ENCODE data around the gene JARID2.

The JARID2 gene

GRCh38 chr6:15283986-15284361, 38.1 kb downstream of the JARID2 start:
- Histone ChIP-seq H3K27ac (ENCODE audit: extremely low read depth, low read depth, low read length) (no peak overlapping the region), H3K9me3 (ENCODE audit: control insufficient read depth, insufficient read depth, low read depth, low read length) (no peaks in the 10 kb centered on the region), H3K36me3 (ENCODE audit: control insufficient read depth in 2 of 2, insufficient read depth in 1 of 2, low read length in 2 of 2) (no peaks in the 10 kb centered on the region), H3K4me1 (ENCODE audit: control insufficient read depth, insufficient read depth, low read length) (peaks cover 28% of the 10 kb centered on the region), H3K4me3 (ENCODE audit: low read depth, low read length) (no peak overlapping the region)
- ChIA-PET POLR2A (interaction anchor here (0.7 kb wide), 2 partner anchors 1710 to 1803 kb away, joined by 5 to 6 read pairs; partner anchors contain the start of gene SIRT5), CTCF (interaction anchor here (0.6 to 0.7 kb wide), 4 partner anchors 8 to 23 kb away, joined by 3 to 8 read pairs (median 4); no protein-coding TSS in a partner anchor)
- peak; percentile 57 for TF ChIP-seq PRDM6 (tag by site-specific recombination; IDR thresholded peaks at IDR 0.05)
- no peak for TF ChIP-seq KLF8 (tag by site-specific recombination; IDR thresholded peaks at IDR 0.05)

GRCh38 chr6:15284743-15285142, 38.9 kb downstream of the JARID2 start:
- no peak overlapping the region for H3K4me3 ChIP-seq (ENCODE audit: low read depth, low read length)
- no peak overlapping the region for H3K27ac ChIP-seq (ENCODE audit: extremely low read depth, low read depth, low read length)
- POLR2A ChIA-PET: no interaction called here
- 0 out of 2 replicates have a peak, but pooled peaks have one; percentile 19 for TF ChIP-seq ZEB2 (tag by site-specific recombination; IDR thresholded peaks at IDR 0.05)
- TF ChIP-seq ZNF621 (tag by site-specific recombination; IDR thresholded peaks at IDR 0.05): no peak
- no peaks in the 10 kb centered on the region for H3K9me3 ChIP-seq (ENCODE audit: control insufficient read depth, insufficient read depth, low read depth, low read length)
- H3K4me1 ChIP-seq (ENCODE audit: control insufficient read depth, insufficient read depth, low read length): peaks cover 21% of the 10 kb centered on the region
- CTCF ChIA-PET: interaction anchor here (0.6 to 0.7 kb wide), 3 partner anchors 19 to 340 kb away, joined by 3 to 4 read pairs (median 3); no protein-coding TSS in a partner anchor
- H3K36me3 ChIP-seq (ENCODE audit: control insufficient read depth in 2 of 2, insufficient read depth in 1 of 2, low read length in 2 of 2): no peaks in the 10 kb centered on the region; a peak in 1 of 3 replicates

- Histone ChIP-seq H3K4me1 (ENCODE audit: control insufficient read depth, insufficient read depth, low read length) (peaks cover 12% of the 10 kb centered on the region), H3K36me3 (ENCODE audit: control insufficient read depth in 2 of 2, insufficient read depth in 1 of 2, low read length in 2 of 2) (no peaks in the 10 kb centered on the region; a peak in 1 of 3 replicates), H3K4me3 (ENCODE audit: low read depth, low read length) (no peak overlapping the region), H3K9me3 (ENCODE audit: control insufficient read depth, insufficient read depth, low read depth, low read length) (no peaks in the 10 kb centered on the region), H3K27ac (ENCODE audit: extremely low read depth, low read depth, low read length) (no peak overlapping the region)
- no peak for TF ChIP-seq ZNF155 (tag by site-specific recombination; IDR thresholded peaks at IDR 0.05)
- TF ChIP-seq ZNF488 (tag by site-specific recombination; IDR thresholded peaks at IDR 0.05): no peak
- TF ChIP-seq ZNF660 (tag by site-specific recombination; IDR thresholded peaks at IDR 0.05): no peak
- no peak for TF ChIP-seq ZNF473 (tag by site-specific recombination; IDR thresholded peaks at IDR 0.05)
- no peak for TF ChIP-seq AEBP2 (tag by site-specific recombination; IDR thresholded peaks at IDR 0.05; ENCODE audit: borderline replicate concordance)
- no peak for TF ChIP-seq YY1 (tag by site-specific recombination; IDR thresholded peaks at IDR 0.05)
- POLR2A ChIA-PET: no interaction called here
- CTCF ChIA-PET: interaction anchor here (0.9 kb wide), 1 partner anchor 102 kb away, joined by 3 read pairs; no protein-coding TSS in a partner anchor
Observed at GRCh38 chr6:15285682-15286294, 39.9 kb downstream of the JARID2 start.

- no peaks in the 10 kb centered on the region; a peak in 1 of 3 replicates for H3K36me3 ChIP-seq (ENCODE audit: control insufficient read depth in 2 of 2, insufficient read depth in 1 of 2, low read length in 2 of 2)
- no peaks in the 10 kb centered on the region for H3K9me3 ChIP-seq (ENCODE audit: control insufficient read depth, insufficient read depth, low read depth, low read length)
- peaks cover 5% of the 10 kb centered on the region; the same call in 1 of the 2 replicates for H3K4me1 ChIP-seq (ENCODE audit: control insufficient read depth, insufficient read depth, low read length)
- H3K27ac ChIP-seq (ENCODE audit: extremely low read depth, low read depth, low read length): no peak overlapping the region
- CTCF ChIA-PET: no interaction called here
- POLR2A ChIA-PET: no interaction called here
- H3K4me3 ChIP-seq (ENCODE audit: low read depth, low read length): no peak overlapping the region
- no peak for TF ChIP-seq PRDM1 (tag by site-specific recombination; IDR thresholded peaks at IDR 0.05)
- no peak for TF ChIP-seq GLIS2 (tag by site-specific recombination; IDR thresholded peaks at IDR 0.05)
- no peak for TF ChIP-seq KLF17 (tag by site-specific recombination; IDR thresholded peaks at IDR 0.05)
- no peak for TF ChIP-seq AEBP2 (tag by site-specific recombination; IDR thresholded peaks at IDR 0.05; ENCODE audit: borderline replicate concordance)
- TF ChIP-seq ZXDB (tag by site-specific recombination; IDR thresholded peaks at IDR 0.05): no peak
- TF ChIP-seq ZNF837 (tag by site-specific recombination; IDR thresholded peaks at IDR 0.05): no peak
- no peak for TF ChIP-seq KLF16 (tag by site-specific recombination; IDR thresholded peaks at IDR 0.05)
- TF ChIP-seq ZFP3 (tag by site-specific recombination; IDR thresholded peaks at IDR 0.05; ENCODE audit: low read depth): no peak
- no peak for TF ChIP-seq ZNF423 (tag by site-specific recombination; IDR thresholded peaks at IDR 0.05)
- TF ChIP-seq ZNF239 (tag by site-specific recombination; IDR thresholded peaks at IDR 0.05): no peak
- no peak for TF ChIP-seq ZNF138 (tag by site-specific recombination; IDR thresholded peaks at IDR 0.05; ENCODE audit: borderline replicate concordance)
Observed at GRCh38 chr6:15287670-15288375, 42.0 kb downstream of the JARID2 start.
